Hippocampal formation (tissue), 2 donors: ENCODE measurements around the gene PANK2.
"Not testable (repeated sequence)": the region's sequence is repeated elsewhere in the genome, so short reads cannot be mapped to it uniquely, and the experiment has no call there.

ENCODE experiments used
- DNase-seq, 2 donors: peaks; one replicate each; lab custom pipeline; 2025; lab: John Stamatoyannopoulos, UW

Gene PANK2

DNA sequence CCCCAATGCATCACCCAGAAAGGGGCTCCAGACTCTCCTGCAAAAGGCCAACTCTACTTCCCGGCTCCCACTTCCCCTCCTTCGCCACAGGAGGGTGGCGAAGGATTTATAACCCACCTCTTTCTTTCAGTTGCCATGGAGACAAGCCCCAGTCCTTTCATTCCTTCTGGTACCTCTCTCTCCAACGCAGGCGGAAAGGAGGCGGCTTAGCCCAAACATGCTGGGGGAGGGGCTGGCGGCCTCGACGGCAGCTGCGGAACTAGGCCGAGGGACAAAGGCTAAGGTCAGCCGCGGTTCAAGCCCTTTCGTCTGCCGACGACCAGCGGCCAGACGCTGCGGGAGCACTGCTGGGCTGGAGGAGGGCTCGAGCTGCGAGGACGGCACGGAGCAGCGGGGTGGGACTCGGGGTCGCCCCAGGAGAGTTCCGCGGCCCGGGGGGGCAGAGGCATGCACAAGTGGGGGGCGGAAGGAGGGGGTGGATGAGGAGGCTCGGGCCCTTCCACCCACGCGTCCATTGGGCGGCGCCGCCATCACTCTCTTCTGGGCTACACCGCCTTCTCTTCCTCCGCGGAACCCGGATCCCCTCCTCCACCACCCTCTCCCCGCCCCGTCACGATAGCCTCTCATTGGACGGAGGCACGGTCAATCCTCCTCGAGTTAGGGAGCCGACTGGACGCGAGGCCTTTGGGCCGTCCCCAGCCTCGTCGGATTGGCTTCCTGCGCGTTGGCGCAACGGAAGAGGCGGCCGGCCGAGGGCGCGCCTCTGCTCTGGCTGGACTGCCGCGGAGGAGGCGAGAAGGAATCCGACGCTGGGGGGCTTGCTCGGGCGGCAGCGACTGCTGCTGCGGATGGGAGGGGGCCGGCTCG is at the start of gene PANK2:
PANK2 (plus strand) TSS at position 766 of the 867 bp plus-strand sequence.
- peak; percentile 97 to 99 for DNase-seq

GRCh38 chr20:3840201-3840600 is 49.0 kb upstream of the PANK2 start:
- not testable (repeated sequence) for DNase-seq

DNA sequence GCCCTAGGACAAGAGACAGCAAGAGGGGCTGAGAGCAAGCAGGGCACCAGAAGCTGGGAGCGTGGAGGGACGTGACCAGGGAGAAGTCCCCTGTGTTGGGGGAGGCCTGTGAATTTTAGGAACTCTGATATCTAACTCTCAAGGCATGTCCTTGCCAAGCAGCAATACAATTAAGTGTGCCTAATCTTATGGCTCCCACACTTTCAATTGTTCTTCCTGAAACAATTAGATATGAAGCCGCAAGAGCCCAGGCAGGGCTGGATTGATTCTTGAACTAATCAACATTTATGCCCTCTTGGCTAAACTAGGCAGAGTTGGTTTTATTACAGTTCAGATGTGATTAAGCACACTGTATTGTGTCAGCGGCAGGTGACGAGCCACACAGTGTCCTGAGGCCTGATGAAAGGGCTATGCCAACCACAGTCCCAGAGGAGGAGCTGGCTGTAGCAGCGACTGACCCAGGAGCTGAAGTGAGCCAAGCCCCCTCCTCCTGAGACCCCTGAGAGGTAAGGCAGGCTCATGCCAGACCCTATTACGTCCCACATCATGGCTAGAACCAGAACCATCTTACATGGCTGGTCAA is 46.7 kb upstream of the PANK2 start:
- DNase-seq, result no peak

DNA sequence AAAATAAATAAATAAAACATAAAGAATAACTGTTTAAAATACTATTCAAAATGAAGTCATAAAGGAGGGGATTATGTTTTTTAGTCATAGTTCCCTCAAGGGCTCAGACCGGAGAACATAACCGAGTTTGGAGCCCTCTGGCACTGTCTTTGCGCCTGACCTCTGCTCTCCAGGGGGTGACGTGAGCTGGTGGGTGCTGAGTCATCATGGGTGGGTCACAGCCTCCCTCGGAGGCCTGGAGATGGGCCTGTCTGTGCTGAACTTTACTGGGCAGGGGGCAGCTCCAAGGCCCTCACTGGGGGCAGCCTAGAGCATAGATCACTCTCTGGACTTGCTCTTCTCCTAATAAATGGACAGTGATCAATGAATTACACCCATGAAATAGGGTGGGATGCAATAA is 45.7 kb upstream of the PANK2 start:
- no peak for DNase-seq

DNA sequence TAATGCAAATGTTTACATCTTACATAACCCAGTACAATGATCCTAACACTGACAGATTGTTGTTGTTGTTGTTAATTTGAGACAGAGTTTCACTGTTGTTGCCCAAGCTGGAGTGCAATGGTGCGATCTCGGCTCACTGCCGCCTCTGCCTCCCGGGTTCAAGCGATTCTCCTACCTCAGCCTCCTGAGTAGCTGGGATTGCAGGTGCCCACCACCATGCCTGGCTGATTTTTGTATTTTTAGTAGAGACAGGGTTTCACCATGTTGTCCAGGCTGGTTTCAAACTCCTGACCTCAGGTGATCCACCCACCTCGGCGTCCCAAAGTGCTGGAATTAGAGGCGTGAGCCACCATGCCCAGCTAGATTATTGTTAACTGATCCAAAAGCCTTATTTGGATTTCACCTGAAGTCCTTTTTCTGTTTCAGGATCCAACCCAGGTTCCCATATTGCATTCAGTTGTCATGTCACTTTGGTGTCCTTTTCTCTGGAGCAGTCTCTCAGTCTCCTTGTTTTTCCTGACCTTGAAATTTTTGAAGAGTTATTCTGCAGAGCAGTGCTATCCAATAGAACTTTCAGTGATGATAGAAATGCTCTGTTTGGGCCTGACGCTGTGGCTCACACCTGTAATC is 45.1 kb upstream of the PANK2 start:
- DNase-seq, result not testable (repeated sequence)

DNA sequence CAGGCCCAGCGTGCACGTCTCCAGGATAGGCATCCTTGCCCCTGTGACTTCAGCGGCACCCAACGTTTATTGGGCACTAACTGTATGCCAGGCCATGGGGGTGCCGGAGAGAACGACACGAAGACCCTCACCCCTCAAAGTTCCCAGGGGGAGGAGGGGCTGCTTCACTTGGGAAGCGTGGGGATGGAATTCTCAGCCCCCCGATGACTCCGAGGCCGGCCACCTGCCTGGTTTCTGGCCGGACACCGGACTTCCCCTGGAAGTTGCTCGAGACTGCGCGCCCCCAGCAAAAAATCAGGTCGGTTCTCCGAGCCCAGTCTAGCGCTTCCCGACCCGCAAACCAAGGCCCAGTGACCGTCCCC is 42.8 kb upstream of the PANK2 start:
- DNase-seq, result no peak

GRCh38 chr20:3846740-3847428 is 42.3 kb upstream of the PANK2 start, which contains the start of gene MAVS:
Gene MAVS (plus strand): TSS chr20:3846834. CDS start chr20:3854625, 7,791 bp downstream.
- DNase-seq, result peak; percentile 84 to 90

DNA sequence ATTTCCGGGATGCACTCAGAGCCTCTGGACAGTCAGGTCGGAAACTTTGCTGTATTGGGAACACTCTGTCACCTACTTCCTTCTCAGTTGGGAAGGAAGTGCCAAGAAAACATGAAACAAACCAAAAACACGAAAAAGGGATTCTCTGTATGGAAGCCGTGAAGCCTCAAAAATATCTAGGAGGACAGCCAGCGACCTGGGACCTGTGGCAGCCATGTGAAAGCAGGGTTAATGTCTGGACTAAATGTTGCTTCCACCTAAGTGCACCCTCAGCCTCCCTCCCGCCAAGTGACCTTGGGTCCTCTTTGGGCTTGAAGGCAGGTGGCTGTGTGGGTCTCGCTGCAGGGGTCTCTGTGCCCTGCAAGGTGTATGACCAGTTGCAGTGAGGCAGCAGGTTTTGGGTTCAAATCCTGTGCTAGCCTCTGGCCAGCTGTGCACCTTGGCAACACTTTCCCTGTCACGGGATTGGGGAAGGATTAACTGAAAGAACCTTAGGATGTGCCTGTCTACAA is 41.7 kb upstream of the PANK2 start:
- DNase-seq, result peak in 1 of 2 donors; percentile 14

DNA sequence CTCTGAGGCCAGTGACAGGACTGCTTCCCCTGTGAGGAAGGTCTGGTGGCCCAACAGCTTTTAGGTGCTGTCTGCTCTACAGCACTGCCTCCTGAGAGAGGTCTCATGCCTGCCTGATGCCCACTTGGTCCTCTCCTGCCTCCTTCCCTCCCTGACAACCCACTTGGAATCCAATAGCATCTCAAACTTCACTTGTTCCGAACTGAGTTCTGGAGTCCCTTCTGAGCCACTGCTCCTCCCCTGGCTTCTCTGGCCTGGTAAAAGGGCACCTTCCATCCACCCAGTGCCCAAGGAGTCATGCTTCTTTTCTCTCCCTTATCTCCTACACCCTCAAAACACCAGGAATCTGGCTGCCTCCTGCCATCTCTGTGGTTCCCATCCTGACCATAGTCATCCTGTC is 40.6 kb upstream of the PANK2 start:
- DNase-seq, result no peak

DNA sequence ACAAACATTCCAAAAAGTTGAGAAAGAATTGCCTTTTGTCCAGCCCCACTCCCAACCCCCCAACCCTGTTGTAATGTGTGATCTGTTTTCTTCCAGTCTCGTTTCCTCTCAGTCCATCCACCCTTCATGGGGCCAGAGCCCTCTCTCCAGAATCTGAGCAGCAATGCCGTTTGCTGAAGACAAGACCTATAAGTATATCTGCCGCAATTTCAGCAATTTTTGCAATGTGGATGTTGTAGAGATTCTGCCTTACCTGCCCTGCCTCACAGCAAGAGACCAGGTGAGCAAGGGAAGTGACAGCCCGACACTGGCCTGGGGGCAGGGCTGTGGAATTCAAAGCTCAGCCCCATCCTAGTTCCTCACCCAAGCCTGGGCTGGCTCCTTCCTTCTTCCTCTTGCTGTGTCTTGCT is 34.7 kb upstream of the PANK2 start:
- DNase-seq, result no peak

DNA sequence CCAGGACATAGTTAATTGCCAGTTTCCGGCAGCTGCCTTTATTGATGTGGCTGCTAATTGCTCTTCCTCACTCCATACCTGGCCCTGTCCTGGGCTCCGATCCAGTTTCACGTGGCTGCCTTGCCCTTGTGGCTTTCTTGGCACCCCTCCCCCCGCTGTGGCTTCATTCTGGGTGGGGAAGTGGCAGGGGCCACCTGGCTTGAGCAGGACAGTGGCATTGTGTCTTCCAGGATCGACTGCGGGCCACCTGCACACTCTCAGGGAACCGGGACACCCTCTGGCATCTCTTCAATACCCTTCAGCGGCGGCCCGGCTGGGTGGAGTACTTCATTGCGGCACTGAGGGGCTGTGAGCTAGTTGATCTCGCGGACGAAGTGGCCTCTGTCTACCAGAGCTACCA is 31.8 kb upstream of the PANK2 start:
- no peak for DNase-seq

- DNase-seq, result no peak
Observed at GRCh38 chr20:3858689-3859088, 30.5 kb upstream of the PANK2 start.

- no peak for DNase-seq
Observed at GRCh38 chr20:3861191-3861590, 28.0 kb upstream of the PANK2 start.

DNA sequence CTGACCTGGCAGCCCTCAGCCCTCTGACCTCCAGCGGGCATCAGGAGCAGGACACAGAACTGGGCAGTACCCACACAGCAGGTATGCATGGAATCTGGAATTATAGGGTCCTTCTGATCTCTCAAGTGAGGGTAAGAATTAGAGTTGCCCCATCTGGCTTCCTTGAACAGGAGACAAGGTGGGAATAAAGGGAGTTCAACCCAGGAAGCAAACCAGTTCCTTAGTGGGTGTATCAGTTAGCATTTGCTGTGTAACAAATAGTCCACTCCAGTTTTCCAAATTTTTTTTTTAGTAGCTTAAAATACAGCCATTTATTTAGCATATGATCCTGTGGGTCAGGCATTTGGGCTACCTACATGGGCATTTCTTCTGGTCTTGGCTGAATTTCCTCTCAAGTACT is 26.9 kb upstream of the PANK2 start:
- no peak for DNase-seq

DNA sequence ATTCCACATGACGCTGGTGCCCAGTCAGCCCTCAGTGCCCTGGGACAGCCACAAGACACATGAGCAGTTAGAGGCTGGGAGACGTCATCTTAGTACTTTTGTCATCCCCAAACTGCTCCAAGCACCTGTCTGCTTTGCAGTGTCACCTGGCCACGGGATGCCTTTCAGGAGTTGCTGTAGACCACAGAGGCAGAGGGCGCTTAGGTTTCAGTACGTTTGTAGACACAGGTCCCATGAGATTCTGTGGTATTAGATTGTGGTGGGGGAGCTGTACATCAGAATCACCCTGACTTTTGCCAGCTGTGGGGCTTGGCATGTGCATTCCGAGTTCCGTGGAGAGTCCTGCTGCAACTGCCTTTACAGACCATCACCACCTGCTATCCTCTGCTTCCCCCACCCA is 25.9 kb upstream of the PANK2 start:
- no peak for DNase-seq

- no peak for DNase-seq
Observed at GRCh38 chr20:3864518-3864917, 24.7 kb upstream of the PANK2 start.

- no peak for DNase-seq
Observed at GRCh38 chr20:3865152-3865886, 23.9 kb upstream of the PANK2 start.

- DNase-seq, result no peak
Observed at GRCh38 chr20:3865887-3866407, 23.2 kb upstream of the PANK2 start.

GRCh38 chr20:3866464-3866863 is 22.7 kb upstream of the PANK2 start:
- DNase-seq, result no peak

DNA sequence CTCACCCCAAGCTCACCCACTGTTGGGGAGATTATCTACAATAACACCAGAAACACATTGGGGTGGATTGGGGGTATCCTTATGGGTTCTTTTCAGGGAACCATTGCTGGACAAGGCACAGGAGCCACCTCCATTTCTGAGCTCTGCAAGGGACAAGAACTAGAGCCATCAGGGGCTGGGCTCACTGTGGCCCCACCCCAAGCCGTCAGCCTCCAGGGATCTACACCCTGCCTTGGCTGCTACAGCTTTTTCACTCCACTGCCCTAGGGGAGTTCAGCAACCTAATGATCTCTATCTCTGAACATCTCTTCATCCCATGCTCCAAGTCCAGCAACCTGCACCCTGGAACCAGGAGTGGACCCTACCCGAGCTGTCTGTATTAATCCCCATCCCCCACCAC is 21.4 kb upstream of the PANK2 start:
- DNase-seq, result no peak
